Measurements from ENCODE around the gene DYNC1H1. TPM values are rescaled to one million over a fixed set of nuclear protein-coding genes. Genes with fewer than 3 reads are reported as not detected.

Gene DYNC1H1
- total and polyA plus RNA-seq, 2 of the 13 experiments (the other 11 are each of a cell fraction or from before 2014, with no cell fraction given), result 74.4 to 239 TPM

DNA sequence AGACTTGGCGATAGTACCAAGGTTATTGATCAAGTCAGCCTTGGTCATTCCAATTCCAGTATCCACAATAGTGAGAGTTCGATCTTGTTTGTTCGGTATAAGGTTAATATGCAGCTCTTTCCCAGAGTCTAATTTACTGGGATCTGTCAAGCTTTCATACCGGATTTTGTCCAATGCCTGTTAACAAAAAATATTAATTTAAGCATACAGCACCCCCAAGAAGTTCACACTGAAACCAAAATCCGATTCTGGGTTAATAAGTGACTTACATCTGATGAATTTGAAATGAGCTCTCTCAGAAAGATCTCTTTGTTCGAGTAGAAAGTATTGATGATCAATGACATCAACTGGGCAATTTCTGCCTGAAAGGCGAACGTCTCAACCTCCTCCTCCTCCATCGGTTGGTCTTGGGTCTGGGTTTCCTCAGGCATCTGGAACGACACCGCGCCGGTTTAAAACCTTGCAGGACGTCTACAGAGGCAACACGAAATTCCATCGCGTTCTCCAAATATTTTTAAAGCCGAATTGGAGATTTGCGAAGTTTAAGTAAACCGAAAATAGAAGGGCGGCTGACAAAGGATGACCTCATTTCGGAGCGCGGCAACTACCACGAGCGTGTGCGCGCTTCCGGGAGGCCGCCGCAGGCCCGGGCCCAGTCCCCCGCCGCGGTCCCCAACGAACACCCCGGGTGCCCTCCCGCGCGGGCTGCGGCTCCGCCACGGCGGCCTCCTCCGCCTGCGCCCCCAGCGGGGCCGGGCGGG is 121.8 kb downstream of the DYNC1H1 start:
- H3K27ac ChIP-seq (ENCODE audit: extremely low read length, insufficient read depth, low read length), result peak overlapping the region; percentile 83
- CTCF ChIA-PET (ENCODE audit: low intra/inter-chr PET ratio, low total read pairs), result no interaction called here
- in situ Hi-C loops (cut with HindIII; ENCODE audit: extremely low pct_ligation_motif_present, low pct_unique_long_range_greater_than_20kb), result loop anchor here (25.0 kb wide), 1 partner anchor 374 kb away; no protein-coding TSS in a partner anchor
- H2AFZ ChIP-seq (ENCODE audit: low read length), result no peak overlapping the region
- H3K27me3 ChIP-seq (ENCODE audit: control insufficient read depth in 1 of 2, insufficient read depth in 2 of 2, low read length in 2 of 2), result no peaks in the 10 kb centered on the region; a peak in 1 of 5 replicates
- H3K9ac ChIP-seq (ENCODE audit: insufficient read depth, low read depth, low read length), result peak overlapping the region; percentile 96
- intact Hi-C loops (cut with micrococcal nuclease; ENCODE audit: unreplicated experiment), result loop anchor here (2.0 kb wide), 1 partner anchor 123 kb away; no protein-coding TSS in a partner anchor
- peak overlapping the region; percentile 84 to 91 (median 90) for H3K4me3 ChIP-seq (replicated peaks in 1 of 3; ENCODE audit: insufficient read depth in 1 of 3, low read depth in 2 of 3, low read length in 3 of 3)
- POLR2A ChIA-PET, result interaction anchor here (1.4 kb wide), 1 partner anchor 33 kb away, joined by 3 read pairs; no protein-coding TSS in a partner anchor
- H3K9me3 ChIP-seq (ENCODE audit: low read length), result no peaks in the 10 kb centered on the region
- H4K20me1 ChIP-seq (ENCODE audit: insufficient read depth, low read length), result peaks cover 32% of the 10 kb centered on the region
- H3K4me2 ChIP-seq (ENCODE audit: low read depth, low read length), result peak overlapping the region; percentile 78
- TSS peak; percentile 62 for BruUV-seq (replicated peaks)
- FAIRE-seq (peak; percentile 18), ATAC-seq (peak; percentile 9), DNase-seq (ENCODE audit: low spot score) (no peak)
- WGBS (ENCODE audit: low lambda C conversion rate), result under 1% methylated on average over 14 of the region's 49 CpGs
- H3K4me1 ChIP-seq (ENCODE audit: insufficient read depth, low read length), result peaks cover 55% of the 10 kb centered on the region
- H3K79me2 ChIP-seq (ENCODE audit: insufficient read depth, low read length), result peaks cover 40% of the 10 kb centered on the region
- peaks cover 18 to 39% of the 10 kb centered on the region in 2 experiments for H3K36me3 ChIP-seq (replicated peaks in 1 of 2; ENCODE audit: control insufficient read depth in 1 of 2, insufficient read depth in 2 of 2, low read length in 2 of 2)
- TF ChIP-seq ZNF251 (CRISPR knock-in tag; IDR thresholded peaks at IDR 0.05) (no peak), ELF4 (CRISPR knock-in tag; IDR thresholded peaks at IDR 0.05; ENCODE audit: borderline replicate concordance) (no peak), ZNF274 (CRISPR knock-in tag; IDR thresholded peaks at IDR 0.05) (no peak), KDM5A (IDR thresholded peaks at IDR 0.05; ENCODE audit: borderline replicate concordance, low read length) (0 out of 2 replicates have a peak, but pooled peaks have one; percentile 23), ZNF777 (CRISPR knock-in tag; IDR thresholded peaks at IDR 0.05) (0 out of 2 replicates have a peak, but pooled peaks have one; percentile 32), ARID2 (CRISPR knock-in tag; IDR thresholded peaks at IDR 0.05; ENCODE audit: borderline replicate concordance) (no peak), ATF7 (IDR thresholded peaks at IDR 0.05) (peak; percentile 19; the same call in 1 of the 2 replicates), ATF7 (CRISPR knock-in tag; IDR thresholded peaks at IDR 0.05) (no peak), SAP130 (CRISPR knock-in tag; IDR thresholded peaks at IDR 0.05; ENCODE audit: low read depth) (peak; percentile 21; the same call in 1 of the 2 replicates), ZNF564 (CRISPR knock-in tag; IDR thresholded peaks at IDR 0.05) (0 out of 2 replicates have a peak, but pooled peaks have one; percentile 12), REL (CRISPR knock-in tag; conservative IDR thresholded peaks at IDR 0.05) (0 out of 2 replicates have a peak, but pooled peaks have one; percentile 21), ZFY (CRISPR knock-in tag; IDR thresholded peaks at IDR 0.05) (peak; percentile 60), NFIB (CRISPR knock-in tag; IDR thresholded peaks at IDR 0.05; ENCODE audit: borderline replicate concordance) (no peak), SP140L (CRISPR knock-in tag; IDR thresholded peaks at IDR 0.05; ENCODE audit: borderline replicate concordance) (no peak), SYNCRIP (IDR thresholded peaks at IDR 0.05; ENCODE audit: insufficient read depth, low read depth, low read length) (no peak), YEATS2 (CRISPR knock-in tag; IDR thresholded peaks at IDR 0.05; ENCODE audit: borderline replicate concordance) (no peak), KLF12 (CRISPR knock-in tag; IDR thresholded peaks at IDR 0.05; ENCODE audit: borderline replicate concordance) (0 out of 2 replicates have a peak, but pooled peaks have one; percentile 4), SCMH1 (CRISPR knock-in tag; IDR thresholded peaks at IDR 0.05; ENCODE audit: borderline replicate concordance) (no peak), KDM2A (CRISPR knock-in tag; IDR thresholded peaks at IDR 0.05; ENCODE audit: borderline replicate concordance, low read depth) (peak; percentile 8; the same call in 1 of the 2 replicates), ZBTB3 (CRISPR knock-in tag; IDR thresholded peaks at IDR 0.05; ENCODE audit: borderline replicate concordance, low read depth) (no peak)
- TF ChIP-seq, protein P1, sequence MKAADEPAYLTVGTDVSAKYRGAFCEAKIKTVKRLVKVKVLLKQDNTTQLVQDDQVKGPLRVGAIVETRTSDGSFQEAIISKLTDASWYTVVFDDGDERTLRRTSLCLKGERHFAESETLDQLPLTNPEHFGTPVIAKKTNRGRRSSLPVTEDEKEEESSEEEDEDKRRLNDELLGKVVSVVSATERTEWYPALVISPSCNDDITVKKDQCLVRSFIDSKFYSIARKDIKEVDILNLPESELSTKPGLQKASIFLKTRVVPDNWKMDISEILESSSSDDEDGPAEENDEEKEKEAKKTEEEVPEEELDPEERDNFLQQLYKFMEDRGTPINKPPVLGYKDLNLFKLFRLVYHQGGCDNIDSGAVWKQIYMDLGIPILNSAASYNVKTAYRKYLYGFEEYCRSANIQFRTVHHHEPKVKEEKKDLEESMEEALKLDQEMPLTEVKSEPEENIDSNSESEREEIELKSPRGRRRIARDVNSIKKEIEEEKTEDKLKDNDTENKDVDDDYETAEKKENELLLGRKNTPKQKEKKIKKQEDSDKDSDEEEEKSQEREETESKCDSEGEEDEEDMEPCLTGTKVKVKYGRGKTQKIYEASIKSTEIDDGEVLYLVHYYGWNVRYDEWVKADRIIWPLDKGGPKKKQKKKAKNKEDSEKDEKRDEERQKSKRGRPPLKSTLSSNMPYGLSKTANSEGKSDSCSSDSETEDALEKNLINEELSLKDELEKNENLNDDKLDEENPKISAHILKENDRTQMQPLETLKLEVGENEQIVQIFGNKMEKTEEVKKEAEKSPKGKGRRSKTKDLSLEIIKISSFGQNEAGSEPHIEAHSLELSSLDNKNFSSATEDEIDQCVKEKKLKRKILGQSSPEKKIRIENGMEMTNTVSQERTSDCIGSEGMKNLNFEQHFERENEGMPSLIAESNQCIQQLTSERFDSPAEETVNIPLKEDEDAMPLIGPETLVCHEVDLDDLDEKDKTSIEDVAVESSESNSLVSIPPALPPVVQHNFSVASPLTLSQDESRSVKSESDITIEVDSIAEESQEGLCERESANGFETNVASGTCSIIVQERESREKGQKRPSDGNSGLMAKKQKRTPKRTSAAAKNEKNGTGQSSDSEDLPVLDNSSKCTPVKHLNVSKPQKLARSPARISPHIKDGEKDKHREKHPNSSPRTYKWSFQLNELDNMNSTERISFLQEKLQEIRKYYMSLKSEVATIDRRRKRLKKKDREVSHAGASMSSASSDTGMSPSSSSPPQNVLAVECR (CRISPR knock-in tag; IDR thresholded peaks at IDR 0.05; ENCODE audit: borderline replicate concordance), result 0 out of 2 replicates have a peak, but pooled peaks have one; percentile 14
